Stomach (tissue), 9 donors: ENCODE data around the gene SLC38A10. TPM values are rescaled to one million over a fixed set of nuclear protein-coding genes. Genes with fewer than 3 reads are reported as not detected.

ENCODE experiments used
- DNase-seq, 2 donors: peaks; one replicate each; pipeline versions ENCODE4 v3.0.0 to v3.0.0-alpha.2; 2013 to 2019
- H3K27ac ChIP-seq, 5 donors: fragments of 200-600 bp in 4 of 5; sonication (generic) in 4 of 5; one replicate each; pipeline ENCODE4 v1.5.1; 2013 to 2019; ENCODE audit warnings: mild to moderate bottlenecking in 1 of 5, moderate library complexity in 1 of 5
- H3K27me3 ChIP-seq, 3 donors: fragments of 200-600 bp; sonication (generic); one replicate each; pipeline ENCODE4 v1.5.1; 2017 to 2019; ENCODE audit warnings: mixed run types in 1 of 3
- H3K36me3 ChIP-seq, 4 donors: fragments of 200-600 bp; sonication (generic); 1 replicate in 3 of 4; 2 replicates in 1 of 4; pipeline ENCODE4 v1.5.1; 2016 to 2019
- H3K4me1 ChIP-seq, 4 donors: fragments of 200-600 bp; sonication (generic); one replicate each; pipeline ENCODE4 v1.5.1; 2016 to 2019
- H3K4me3 ChIP-seq, 4 donors: fragments of 200-600 bp; sonication (generic) in 3 of 4; one replicate each; pipeline ENCODE4 v1.5.1; 2016 to 2019; ENCODE audit warnings: mild to moderate bottlenecking in 1 of 4
- H3K9me3 ChIP-seq, 4 donors: fragments of 200-600 bp; sonication (generic); one replicate each; pipeline ENCODE4 v1.5.1; 2016 to 2019
- EP300 ChIP-seq: sonication (generic); formaldehyde crosslinking; IDR thresholded peaks from one replicate; pipeline ENCODE4 v1.6.1; 2017; ENCODE audit warnings: antibody characterized with exemption
- POLR2A ChIP-seq, 4 donors: fragments of 450-650 bp; IDR thresholded peaks; one replicate each; pipeline ENCODE4 v1.6.1; 2016; ENCODE audit warnings: antibody characterized with exemption in 4 of 4, control low read depth in 2 of 4, mild to moderate bottlenecking in 1 of 4, moderate library complexity in 1 of 4
- POLR2AphosphoS5 ChIP-seq, 3 donors: sonication (generic); formaldehyde crosslinking; IDR thresholded peaks; one replicate each; pipeline ENCODE4 v1.6.1; 2016; ENCODE audit warnings: antibody characterized with exemption in 3 of 3
- WGBS, 5 donors: extraction: QIAGEN DNeasy Blood & Tissue Kit in 3 of 5; methylation state at CpG; one replicate each; pipeline versions ENCODE4 v1.1.5 to v1.1.7; 2013 to 2018; 5-methylcytosine and 5-hydroxymethylcytosine counted together
- intact Hi-C: fragments of 100-400 bp; cut with DNase I; formaldehyde crosslinking; loops from one replicate; pipeline ENCODE4 v1.15.1; 2023; ENCODE audit warnings: low total_unique reads
- polyA plus RNA-seq, 3 donors: library from polyadenylated mRNA; stranded (reverse); fragments of 200-250 nt; gene quantifications; one replicate each; pipeline ENCODE4 v1.2.3, GENCODE V29; 2013
- total RNA-seq, 5 donors: library from RNA; depleted of rRNA; stranded (reverse); fragments of >200 nt; gene quantifications; one replicate each; pipeline versions ENCODE4 v1.1.0 to v1.2.3, GENCODE V29; 2014 to 2016
- TF ChIP-seq, protein P1 (sequence below), 7 experiments: fragments of 450-650 bp in 4 of 7; fragments of 200-600 bp in 3 of 7; sonication (generic) in 3 of 7; IDR thresholded peaks; one replicate each; pipeline ENCODE4 v1.5.1; 2016 to 2019; ENCODE audit warnings: antibody characterized with exemption in 7 of 7, control low read depth in 2 of 7, mild to moderate bottlenecking in 1 of 7
- donor health status: healthy with polysubstance abuse.
- donor health status: Bipolar disorder and iron deficiency.
- donor health status: healthy.

Gene SLC38A10
- total and polyA plus RNA-seq, 8 donors = 18.6 to 140 (median 67.3) TPM

DNA sequence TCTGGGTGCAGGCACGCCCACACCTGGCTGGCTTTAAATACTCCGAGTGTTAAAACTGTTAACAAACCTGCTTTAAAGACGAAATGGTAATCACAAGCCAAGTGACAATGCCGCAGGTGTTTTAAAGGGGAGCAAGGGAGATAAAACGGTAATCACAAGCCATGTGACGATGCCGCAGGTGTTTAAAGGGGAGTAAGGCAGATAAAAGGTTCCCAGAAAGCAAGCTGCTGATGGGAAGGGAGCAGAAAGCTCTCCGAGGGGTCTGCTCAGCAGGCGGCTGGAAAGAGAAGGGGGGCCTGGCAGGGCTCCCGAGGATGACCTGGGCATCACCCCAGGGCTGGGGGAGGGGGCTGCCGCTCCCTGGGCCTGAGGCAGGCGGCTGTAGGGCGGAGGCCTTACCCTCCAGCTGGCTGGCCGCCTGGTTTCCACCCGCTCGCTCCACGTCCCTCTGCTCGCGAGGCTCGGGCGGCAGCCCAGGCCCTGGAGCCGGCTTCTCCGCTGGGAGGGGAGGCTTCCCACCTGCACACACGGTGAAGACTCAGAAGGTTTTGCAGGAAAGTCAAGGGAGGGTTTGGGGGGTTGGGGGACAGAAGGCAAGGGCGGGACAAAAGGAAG is 43.9 kb downstream of the SLC38A10 start:
- no peak overlapping the region for H3K27ac ChIP-seq
- H3K27me3 ChIP-seq = no peaks in the 10 kb centered on the region
- intact Hi-C loops = no loop called here
- peaks cover 30 to 59% (median 50%) of the 10 kb centered on the region in 4 donors for H3K36me3 ChIP-seq
- peaks cover 11 to 23% (median 19%) of the 10 kb centered on the region in 4 donors for H3K4me1 ChIP-seq
- no peak for TF ChIP-seq EP300
- TF ChIP-seq POLR2A (IDR thresholded peaks at IDR 0.05) = no peak
- TF ChIP-seq, protein P1, sequence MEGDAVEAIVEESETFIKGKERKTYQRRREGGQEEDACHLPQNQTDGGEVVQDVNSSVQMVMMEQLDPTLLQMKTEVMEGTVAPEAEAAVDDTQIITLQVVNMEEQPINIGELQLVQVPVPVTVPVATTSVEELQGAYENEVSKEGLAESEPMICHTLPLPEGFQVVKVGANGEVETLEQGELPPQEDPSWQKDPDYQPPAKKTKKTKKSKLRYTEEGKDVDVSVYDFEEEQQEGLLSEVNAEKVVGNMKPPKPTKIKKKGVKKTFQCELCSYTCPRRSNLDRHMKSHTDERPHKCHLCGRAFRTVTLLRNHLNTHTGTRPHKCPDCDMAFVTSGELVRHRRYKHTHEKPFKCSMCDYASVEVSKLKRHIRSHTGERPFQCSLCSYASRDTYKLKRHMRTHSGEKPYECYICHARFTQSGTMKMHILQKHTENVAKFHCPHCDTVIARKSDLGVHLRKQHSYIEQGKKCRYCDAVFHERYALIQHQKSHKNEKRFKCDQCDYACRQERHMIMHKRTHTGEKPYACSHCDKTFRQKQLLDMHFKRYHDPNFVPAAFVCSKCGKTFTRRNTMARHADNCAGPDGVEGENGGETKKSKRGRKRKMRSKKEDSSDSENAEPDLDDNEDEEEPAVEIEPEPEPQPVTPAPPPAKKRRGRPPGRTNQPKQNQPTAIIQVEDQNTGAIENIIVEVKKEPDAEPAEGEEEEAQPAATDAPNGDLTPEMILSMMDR (IDR thresholded peaks at IDR 0.05) = no peak
- TF ChIP-seq POLR2AphosphoS5 (IDR thresholded peaks at IDR 0.05) = no peak
- DNase-seq = peak in 1 of 2 donors; percentile 69
- WGBS, 5 donors = 65 to 87% (median 75%) methylated on average over 25 of the region's 25 CpGs
- no peak overlapping the region for H3K4me3 ChIP-seq
- no peaks in the 10 kb centered on the region for H3K9me3 ChIP-seq

DNA sequence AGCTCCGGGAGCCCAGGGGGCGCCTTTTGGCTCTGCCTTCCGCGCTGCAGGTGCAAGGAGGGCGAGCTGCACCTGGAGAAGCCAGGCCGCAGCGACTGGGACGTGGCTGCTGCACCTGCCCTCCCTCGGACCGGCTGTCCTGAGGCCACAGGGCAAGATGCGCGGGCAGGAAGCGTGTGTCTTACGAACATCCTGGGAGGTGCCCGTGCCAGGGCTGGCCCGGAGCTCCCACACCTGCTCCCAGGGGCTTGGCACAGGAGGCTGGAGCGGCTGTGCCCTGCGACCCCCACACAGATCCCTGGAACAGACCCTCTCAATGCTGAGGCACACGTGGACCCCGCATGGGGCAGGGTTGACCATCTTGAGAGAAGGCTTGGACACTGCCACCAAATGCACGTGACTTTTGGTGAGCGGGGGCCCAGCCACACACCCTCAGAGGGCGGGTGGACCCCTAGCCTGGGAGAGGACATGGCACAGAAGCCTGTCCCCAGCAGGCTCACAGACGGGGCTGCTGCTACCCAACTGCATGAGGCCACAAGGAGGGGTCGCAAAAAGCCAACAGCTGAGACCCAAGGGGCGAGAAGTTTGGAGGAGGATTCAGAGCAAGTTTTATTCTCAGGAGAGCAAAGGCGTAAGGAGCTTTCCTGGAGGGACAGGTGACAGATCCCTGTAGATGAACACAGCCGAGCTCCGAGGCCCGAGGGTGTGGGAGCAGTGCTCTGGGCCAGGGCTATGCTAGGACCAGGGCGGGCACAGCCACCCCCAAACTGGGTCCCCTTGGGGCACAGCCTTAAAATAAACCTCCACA is 44.6 kb downstream of the SLC38A10 start:
- Histone ChIP-seq H3K4me1 (peaks cover 5 to 16% (median 13%) of the 10 kb centered on the region in 4 donors), H3K27ac (no peak overlapping the region), H3K36me3 (peaks cover 30 to 64% (median 55%) of the 10 kb centered on the region in 4 donors), H3K27me3 (no peaks in the 10 kb centered on the region), H3K9me3 (no peaks in the 10 kb centered on the region), H3K4me3 (no peak overlapping the region)
- intact Hi-C loops = no loop called here
- DNase-seq = no peak
- TF ChIP-seq, protein P1 (IDR thresholded peaks at IDR 0.05) = no peak
- no peak for TF ChIP-seq POLR2AphosphoS5 (IDR thresholded peaks at IDR 0.05)
- no peak for TF ChIP-seq POLR2A (IDR thresholded peaks at IDR 0.05)
- TF ChIP-seq EP300 = no peak
- WGBS, 5 donors = 85 to 94% (median 93%) methylated on average over 16 to 31 of the region's 31 CpGs

DNA sequence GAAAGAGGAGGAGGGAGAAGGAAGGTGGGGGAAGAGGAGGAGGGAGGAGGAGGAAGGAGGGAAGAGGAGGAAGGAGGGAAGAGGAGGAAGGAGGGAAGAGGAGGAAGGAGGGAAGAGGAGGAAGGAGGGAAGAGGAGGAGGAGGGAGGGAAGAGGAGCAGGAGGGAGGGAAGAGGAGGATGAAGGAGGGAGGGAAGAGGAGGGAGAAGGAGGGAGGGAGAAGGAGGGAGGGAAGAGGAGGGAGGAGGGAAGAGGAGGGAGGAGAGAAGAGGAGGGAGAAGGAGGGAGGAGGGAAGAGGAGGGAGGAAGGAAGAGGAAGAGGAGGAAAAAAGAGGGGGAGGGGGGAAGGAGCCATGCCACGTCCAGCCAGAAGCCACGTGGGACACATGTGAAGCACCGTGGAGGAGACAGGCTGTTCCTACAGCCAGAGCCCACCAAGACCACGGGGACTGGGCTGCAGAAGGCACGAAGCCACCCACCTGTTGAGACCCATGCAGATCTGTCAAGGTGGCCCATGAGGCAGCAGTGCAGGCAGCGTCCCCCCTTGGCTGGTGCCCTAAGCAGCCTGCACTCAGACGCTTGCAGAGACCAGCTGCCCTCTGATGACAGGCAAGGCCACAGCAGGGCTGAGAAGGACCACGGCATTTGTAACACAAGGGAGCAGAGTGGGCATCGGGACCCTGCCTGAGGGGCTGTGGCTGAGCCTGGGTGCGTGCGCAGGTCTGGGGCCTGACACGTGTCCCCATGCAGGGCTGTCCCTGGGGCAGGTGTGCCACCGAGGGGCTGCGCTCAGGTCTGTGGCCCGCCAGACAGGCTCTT is 45.7 kb downstream of the SLC38A10 start:
- 88 to 95% (median 94%) methylated on average over 8 to 15 of the region's 15 CpGs for WGBS, 5 donors
- H3K4me3 ChIP-seq = no peak overlapping the region
- DNase-seq = peak in 1 of 2 donors; percentile 62
- H3K36me3 ChIP-seq = peaks cover 30 to 71% (median 58%) of the 10 kb centered on the region in 4 donors
- TF ChIP-seq POLR2A (IDR thresholded peaks at IDR 0.05) (no peak), POLR2AphosphoS5 (IDR thresholded peaks at IDR 0.05) (no peak), EP300 (no peak)
- TF ChIP-seq, protein P1 (IDR thresholded peaks at IDR 0.05) = no peak
- intact Hi-C loops = no loop called here
- no peaks in the 10 kb centered on the region for H3K9me3 ChIP-seq
- no peak overlapping the region for H3K27ac ChIP-seq
- no peaks in the 10 kb centered on the region for H3K27me3 ChIP-seq
- peaks cover 0 to 5% (median 2%) of the 10 kb centered on the region in 4 donors for H3K4me1 ChIP-seq

DNA sequence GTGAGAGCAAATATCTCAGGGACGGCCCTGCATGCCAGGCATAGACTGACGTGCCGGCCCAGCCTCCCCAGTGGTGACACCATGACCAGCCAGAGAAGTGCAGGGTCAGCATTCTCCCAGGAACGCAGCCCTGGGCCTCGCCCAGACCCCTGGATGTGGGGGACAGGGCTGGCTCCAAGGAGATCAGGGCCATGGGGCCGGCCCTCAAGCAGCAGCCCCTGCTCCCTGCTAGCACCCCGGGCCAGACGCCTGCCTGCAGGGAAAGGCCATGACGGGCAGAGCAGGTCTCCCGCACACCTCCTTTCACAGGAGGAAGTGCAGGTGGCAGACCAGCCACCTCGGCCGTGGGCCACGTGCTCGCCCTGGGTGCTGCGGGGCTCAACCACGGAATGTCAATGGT is 46.5 kb downstream of the SLC38A10 start:
- intact Hi-C loops = no loop called here
- no peak overlapping the region for H3K4me3 ChIP-seq
- H3K27ac ChIP-seq = no peak overlapping the region
- H3K27me3 ChIP-seq = no peaks in the 10 kb centered on the region
- H3K9me3 ChIP-seq = no peaks in the 10 kb centered on the region
- DNase-seq = no peak
- TF ChIP-seq, protein P1 (IDR thresholded peaks at IDR 0.05) = no peak
- TF ChIP-seq POLR2A (IDR thresholded peaks at IDR 0.05) (no peak), EP300 (no peak), POLR2AphosphoS5 (IDR thresholded peaks at IDR 0.05) (no peak)
- peaks cover 0 to 4% (median 0%) of the 10 kb centered on the region in 4 donors for H3K4me1 ChIP-seq
- peaks cover 30 to 71% (median 58%) of the 10 kb centered on the region in 4 donors for H3K36me3 ChIP-seq
- WGBS, 5 donors = 78 to 89% (median 80%) methylated on average over 15 to 16 of the region's 16 CpGs
